ENCODE data around the gene SYNDIG1.

SYNDIG1 gene

DNA sequence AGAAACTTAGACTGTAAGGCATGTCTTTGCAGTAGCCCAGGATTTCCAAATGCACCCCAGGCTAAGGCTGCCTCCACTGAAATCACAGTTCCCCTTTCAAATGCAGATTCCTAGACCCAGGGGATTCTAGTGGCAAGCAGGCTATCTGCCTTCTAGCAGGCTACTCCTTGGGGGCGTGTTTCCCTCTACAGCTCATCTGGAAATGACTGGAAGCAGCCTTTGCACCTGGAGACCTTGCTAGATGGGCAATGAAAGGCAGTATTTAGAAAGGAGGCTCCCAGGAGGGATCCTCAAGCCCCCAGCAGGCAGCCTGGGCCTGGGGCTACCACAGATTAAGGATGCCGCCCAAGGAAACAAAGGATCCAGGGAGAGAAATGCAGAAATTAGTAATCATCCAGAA, 26.0 kb upstream of the SYNDIG1 start:
- H3K9ac ChIP-seq (ENCODE audit: insufficient read length), result no peak overlapping the region
- DNase-seq (ENCODE audit: low read depth, low spot score), result no peak
- H3K27ac ChIP-seq, result no peak overlapping the region
- TF ChIP-seq EZH2 (IDR thresholded peaks at IDR 0.05) (no peak), POLR2AphosphoS5 (IDR thresholded peaks at IDR 0.05; ENCODE audit: borderline replicate concordance, low read depth, low read length) (no peak), FOXP2 (optimal IDR thresholded peaks at IDR 0.05; ENCODE audit: control extremely low read depth, extremely low read length, insufficient read depth) (no peak)
- no peaks in the 10 kb centered on the region for H3K9me3 ChIP-seq (ENCODE audit: low read depth, low read length)
- H3K4me3 ChIP-seq, result no peak overlapping the region
- H3K36me3 ChIP-seq (ENCODE audit: insufficient read depth, low read length), result no peaks in the 10 kb centered on the region

DNA sequence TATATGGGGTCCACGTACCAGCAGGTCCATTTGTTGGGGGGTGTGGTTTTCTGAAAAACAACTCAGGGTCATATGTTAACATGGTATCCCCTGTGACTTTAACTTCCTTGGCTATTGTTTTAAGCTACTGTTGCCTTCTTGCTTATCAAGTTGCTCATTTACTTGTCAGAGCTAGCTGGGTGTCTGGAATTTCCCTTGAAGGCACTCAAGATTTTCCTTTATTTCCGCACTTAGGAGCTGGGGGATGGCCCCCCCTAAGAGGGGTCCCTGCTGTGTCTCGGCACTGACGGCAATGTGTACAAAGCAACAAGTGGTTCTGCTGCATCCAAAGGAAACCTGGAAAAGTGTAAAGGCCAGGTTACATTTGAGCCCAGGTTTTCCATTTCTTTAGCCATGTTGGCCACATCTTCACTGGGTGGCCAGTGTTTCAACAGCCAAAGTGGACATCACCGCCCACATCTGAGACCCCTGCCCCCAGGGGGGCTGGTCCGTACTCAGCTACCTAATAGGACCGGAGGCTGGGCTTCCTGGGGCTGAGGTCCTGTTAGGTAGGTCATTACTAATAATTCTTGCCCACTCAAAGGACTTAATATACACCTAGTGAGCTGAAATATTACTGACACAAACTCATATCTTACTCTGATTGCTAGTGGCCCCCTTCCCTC, 24.8 kb upstream of the SYNDIG1 start:
- no peaks in the 10 kb centered on the region for H3K36me3 ChIP-seq (ENCODE audit: insufficient read depth, low read length)
- no peak overlapping the region for H3K9ac ChIP-seq (ENCODE audit: insufficient read length)
- no peak overlapping the region for H3K27ac ChIP-seq
- no peak overlapping the region for H3K4me3 ChIP-seq
- no peak for TF ChIP-seq FOXP2 (optimal IDR thresholded peaks at IDR 0.05; ENCODE audit: control extremely low read depth, extremely low read length, insufficient read depth)
- TF ChIP-seq POLR2AphosphoS5 (IDR thresholded peaks at IDR 0.05; ENCODE audit: borderline replicate concordance, low read depth, low read length), result no peak
- H3K9me3 ChIP-seq (ENCODE audit: low read depth, low read length), result no peaks in the 10 kb centered on the region
- DNase-seq (ENCODE audit: low read depth, low spot score), result no peak

DNA sequence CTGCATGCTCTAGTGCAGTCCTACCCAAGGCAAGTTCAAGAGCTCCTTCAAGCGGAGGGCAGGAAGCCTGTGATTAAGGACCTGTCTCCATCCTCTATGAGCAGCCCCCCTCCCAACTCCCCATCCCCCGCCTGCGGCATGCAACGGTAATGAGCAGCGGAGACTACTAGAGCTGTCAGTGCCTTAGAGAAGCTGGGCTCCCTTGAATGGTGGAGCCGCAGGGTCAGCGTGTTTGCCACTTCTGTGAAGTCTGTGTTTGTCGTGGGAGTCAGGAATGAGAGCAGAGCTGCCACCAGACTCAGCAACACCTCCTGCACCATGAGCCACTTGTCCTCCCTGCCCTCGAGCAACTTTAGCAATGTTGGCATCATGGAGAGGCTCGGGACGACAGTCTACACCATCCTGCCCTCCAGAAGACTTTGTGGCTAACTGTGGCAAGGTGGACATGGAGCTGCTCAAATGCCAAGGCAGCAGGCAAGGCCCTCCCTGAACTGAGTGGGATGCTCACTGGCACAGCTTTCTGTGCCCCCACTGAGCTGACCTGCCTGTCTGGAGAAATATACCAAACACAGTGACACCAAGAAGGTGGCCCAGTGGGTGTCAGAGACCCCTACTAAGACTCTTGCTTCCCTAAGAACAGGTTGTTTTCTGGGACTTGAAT, 23.8 kb upstream of the SYNDIG1 start:
- no peak overlapping the region for H3K4me3 ChIP-seq
- H3K27ac ChIP-seq, result no peak overlapping the region
- DNase-seq (ENCODE audit: low read depth, low spot score), result no peak
- H3K36me3 ChIP-seq (ENCODE audit: insufficient read depth, low read length), result no peaks in the 10 kb centered on the region
- TF ChIP-seq POLR2AphosphoS5 (IDR thresholded peaks at IDR 0.05; ENCODE audit: borderline replicate concordance, low read depth, low read length), result no peak
- no peak for TF ChIP-seq EZH2 (IDR thresholded peaks at IDR 0.05)
- no peak for TF ChIP-seq FOXP2 (optimal IDR thresholded peaks at IDR 0.05; ENCODE audit: control extremely low read depth, extremely low read length, insufficient read depth)
- no peaks in the 10 kb centered on the region for H3K9me3 ChIP-seq (ENCODE audit: low read depth, low read length)
- H3K9ac ChIP-seq (ENCODE audit: insufficient read length), result no peak overlapping the region

DNA sequence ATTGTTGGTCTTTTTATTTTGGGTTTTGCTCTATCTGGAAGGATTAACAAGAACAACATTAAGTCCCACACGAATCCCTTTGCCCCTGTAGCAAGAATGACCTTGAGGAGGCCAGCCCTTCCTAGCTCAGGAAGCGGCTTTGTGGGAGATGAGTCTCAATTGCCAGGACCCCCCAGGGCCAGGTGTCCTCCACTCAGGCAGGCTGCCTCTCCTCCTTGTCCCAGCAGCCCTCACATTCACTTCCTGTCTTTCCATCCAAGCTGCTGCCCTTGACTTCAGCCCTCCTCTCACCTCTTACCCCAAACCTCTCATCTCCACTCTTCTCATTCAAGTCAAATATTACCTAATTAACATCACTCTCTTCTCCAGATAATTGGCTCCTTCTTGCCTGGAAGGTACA, 22.6 kb upstream of the SYNDIG1 start:
- TF ChIP-seq FOXP2 (optimal IDR thresholded peaks at IDR 0.05; ENCODE audit: control extremely low read depth, extremely low read length, insufficient read depth), result no peak
- TF ChIP-seq POLR2AphosphoS5 (IDR thresholded peaks at IDR 0.05; ENCODE audit: borderline replicate concordance, low read depth, low read length), result no peak
- no peak for TF ChIP-seq EZH2 (IDR thresholded peaks at IDR 0.05)
- DNase-seq (ENCODE audit: low read depth, low spot score), result no peak

DNA sequence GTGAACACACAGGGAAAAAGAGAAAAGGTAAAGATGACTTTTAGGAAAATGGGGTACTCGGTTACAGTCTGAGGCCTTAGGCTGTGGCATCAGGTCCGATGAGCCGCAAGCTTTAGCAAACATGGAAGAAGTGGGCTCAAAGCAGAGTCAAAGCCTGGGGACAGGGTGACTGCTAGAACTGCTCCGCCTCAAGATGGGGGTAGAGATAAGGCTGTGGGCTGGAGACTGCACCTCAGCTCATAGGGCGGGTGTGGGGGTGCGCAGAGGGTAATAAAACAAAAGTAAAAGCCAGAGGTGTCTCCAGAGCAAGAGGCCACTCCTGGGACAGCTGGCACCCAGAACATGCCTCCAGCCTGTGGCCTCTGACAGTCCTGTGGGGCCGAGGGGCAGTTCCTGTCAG, 21.3 kb upstream of the SYNDIG1 start:
- H3K4me3 ChIP-seq, result no peak overlapping the region
- TF ChIP-seq FOXP2 (optimal IDR thresholded peaks at IDR 0.05; ENCODE audit: control extremely low read depth, extremely low read length, insufficient read depth), result no peak
- TF ChIP-seq EZH2 (IDR thresholded peaks at IDR 0.05), result no peak
- TF ChIP-seq POLR2AphosphoS5 (IDR thresholded peaks at IDR 0.05; ENCODE audit: borderline replicate concordance, low read depth, low read length), result no peak
- H3K9me3 ChIP-seq (ENCODE audit: low read depth, low read length), result no peaks in the 10 kb centered on the region
- no peak for DNase-seq (ENCODE audit: low read depth, low spot score)
- H3K36me3 ChIP-seq (ENCODE audit: insufficient read depth, low read length), result no peaks in the 10 kb centered on the region
- no peak overlapping the region for H3K27ac ChIP-seq
- no peak overlapping the region for H3K9ac ChIP-seq (ENCODE audit: insufficient read length)

More for the DNA sequence above, 22.6 kb upstream of the SYNDIG1 start:
- Histone ChIP-seq H3K4me3 (no peak overlapping the region), H3K27ac (no peak overlapping the region), H3K9me3 (ENCODE audit: low read depth, low read length) (no peaks in the 10 kb centered on the region), H3K9ac (ENCODE audit: insufficient read length) (no peak overlapping the region), H3K36me3 (ENCODE audit: insufficient read depth, low read length) (no peaks in the 10 kb centered on the region)

- Histone ChIP-seq H3K9me3 (ENCODE audit: low read depth, low read length) (no peaks in the 10 kb centered on the region), H3K9ac (ENCODE audit: insufficient read length) (no peak overlapping the region), H3K27ac (no peak overlapping the region), H3K36me3 (ENCODE audit: insufficient read depth, low read length) (no peaks in the 10 kb centered on the region), H3K4me3 (no peak overlapping the region)
- no peak for TF ChIP-seq POLR2AphosphoS5 (IDR thresholded peaks at IDR 0.05; ENCODE audit: borderline replicate concordance, low read depth, low read length)
- no peak for TF ChIP-seq FOXP2 (optimal IDR thresholded peaks at IDR 0.05; ENCODE audit: control extremely low read depth, extremely low read length, insufficient read depth)
- no peak for TF ChIP-seq EZH2 (IDR thresholded peaks at IDR 0.05)
- DNase-seq (ENCODE audit: low read depth, low spot score), result no peak
Observed at GRCh38 chr20:24449026-24449720, 20.3 kb upstream of the SYNDIG1 start.

- DNase-seq (ENCODE audit: low read depth, low spot score), result no peak
- Histone ChIP-seq H3K36me3 (ENCODE audit: insufficient read depth, low read length) (no peaks in the 10 kb centered on the region), H3K9me3 (ENCODE audit: low read depth, low read length) (no peaks in the 10 kb centered on the region), H3K4me3 (no peak overlapping the region), H3K9ac (ENCODE audit: insufficient read length) (no peak overlapping the region), H3K27ac (no peak overlapping the region)
- TF ChIP-seq FOXP2 (optimal IDR thresholded peaks at IDR 0.05; ENCODE audit: control extremely low read depth, extremely low read length, insufficient read depth) (no peak), POLR2AphosphoS5 (IDR thresholded peaks at IDR 0.05; ENCODE audit: borderline replicate concordance, low read depth, low read length) (no peak), EZH2 (IDR thresholded peaks at IDR 0.05) (no peak)
Observed at GRCh38 chr20:24450177-24450576, 19.3 kb upstream of the SYNDIG1 start.

DNA sequence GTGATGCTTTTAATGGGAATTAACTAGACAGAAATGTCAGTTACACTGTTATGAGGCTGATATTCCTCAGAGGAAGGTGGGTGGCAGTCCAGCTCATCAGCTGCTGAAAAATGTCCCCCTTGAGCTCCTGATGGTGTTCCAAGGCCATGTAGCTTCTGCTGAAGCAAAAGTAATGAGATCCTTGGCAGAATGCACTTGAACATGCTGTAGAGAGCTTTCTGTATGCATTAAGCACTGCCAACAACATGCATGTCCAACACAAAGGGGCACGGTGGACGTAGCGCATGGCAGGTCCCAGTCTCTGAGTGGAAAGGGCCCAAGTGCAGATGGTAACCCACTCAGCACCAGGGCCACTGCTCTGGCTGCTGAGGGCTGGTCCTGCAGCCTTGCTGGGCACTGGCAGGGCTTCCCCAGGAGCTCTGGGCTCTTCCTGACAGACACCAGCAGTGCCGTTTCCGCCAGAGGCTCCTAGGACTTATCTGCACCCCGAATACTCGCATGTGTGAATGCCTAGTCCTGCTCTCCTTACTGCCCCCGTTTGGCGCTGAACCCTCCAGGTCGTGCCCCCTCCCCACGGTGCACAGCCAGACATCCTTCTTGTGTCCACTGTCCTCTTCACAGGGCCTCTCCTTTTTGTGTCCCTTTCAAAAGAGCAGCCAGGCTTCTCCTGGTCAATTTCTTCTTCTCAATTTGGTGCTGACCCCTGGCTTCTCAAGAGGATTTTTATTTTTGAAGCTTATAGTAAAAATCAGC, 18.6 kb upstream of the SYNDIG1 start:
- DNase-seq (ENCODE audit: low read depth, low spot score), result no peak
- Histone ChIP-seq H3K4me3 (no peak overlapping the region), H3K36me3 (ENCODE audit: insufficient read depth, low read length) (no peaks in the 10 kb centered on the region), H3K9ac (ENCODE audit: insufficient read length) (no peak overlapping the region), H3K27ac (no peak overlapping the region), H3K9me3 (ENCODE audit: low read depth, low read length) (no peaks in the 10 kb centered on the region)
- no peak for TF ChIP-seq FOXP2 (optimal IDR thresholded peaks at IDR 0.05; ENCODE audit: control extremely low read depth, extremely low read length, insufficient read depth)
- no peak for TF ChIP-seq POLR2AphosphoS5 (IDR thresholded peaks at IDR 0.05; ENCODE audit: borderline replicate concordance, low read depth, low read length)
- no peak for TF ChIP-seq EZH2 (IDR thresholded peaks at IDR 0.05)
